ENCODE data around the gene TRIP13. TPM values are rescaled to one million over a fixed set of nuclear protein-coding genes. Genes with fewer than 3 reads are reported as not detected.

The TRIP13 gene
- total RNA-seq, 1 donor = 4.0 TPM

- H3K4me1 ChIP-seq (ENCODE audit: insufficient read depth, low read length) = peaks cover 29% of the 10 kb centered on the region
Observed at GRCh38 chr5:953535-954449, 61.1 kb downstream of the TRIP13 start.

GRCh38 chr5:955886-956761 lies 63.4 kb downstream of the TRIP13 start:
- Histone ChIP-seq H2AFZ (ENCODE audit: low read length) (no peak overlapping the region), H3K27ac (ENCODE audit: low read depth, low read length) (peak overlapping the region; percentile 66), H3K4me1 (ENCODE audit: insufficient read depth, low read length) (peaks cover 33% of the 10 kb centered on the region), H4K20me1 (ENCODE audit: insufficient read depth, low read length) (no peaks in the 10 kb centered on the region), H3K36me3 (ENCODE audit: insufficient read depth, low read length) (no peaks in the 10 kb centered on the region), H3K4me3 (ENCODE audit: insufficient read depth, low read length) (peak overlapping the region; percentile 50), H3K4me2 (ENCODE audit: insufficient read depth, low read length) (peak overlapping the region; percentile 83), H3K9me3 (ENCODE audit: low read depth, low read length) (peaks cover 5% of the 10 kb centered on the region), H3K79me2 (ENCODE audit: insufficient read depth, low read length) (no peaks in the 10 kb centered on the region), H3K27me3 (ENCODE audit: insufficient read depth, low read length) (peaks cover 47% of the 10 kb centered on the region)
- no peak for DNase-seq (ENCODE audit: insufficient read length, low spot score, missing footprints)
- TF ChIP-seq CTCF (IDR thresholded peaks at IDR 0.05; ENCODE audit: extremely low read depth, low read depth, low read length) = no peak

More at GRCh38 chr5:953535-954449, 61.1 kb downstream of the TRIP13 start:
- Histone ChIP-seq H3K27ac (ENCODE audit: low read depth, low read length) (no peak overlapping the region), H3K9me3 (ENCODE audit: low read depth, low read length) (peaks cover 12% of the 10 kb centered on the region), H4K20me1 (ENCODE audit: insufficient read depth, low read length) (no peaks in the 10 kb centered on the region), H3K4me2 (ENCODE audit: insufficient read depth, low read length) (no peak overlapping the region), H2AFZ (ENCODE audit: low read length) (no peak overlapping the region), H3K4me3 (ENCODE audit: insufficient read depth, low read length) (no peak overlapping the region), H3K27me3 (ENCODE audit: insufficient read depth, low read length) (peaks cover 66% of the 10 kb centered on the region), H3K79me2 (ENCODE audit: insufficient read depth, low read length) (no peaks in the 10 kb centered on the region), H3K36me3 (ENCODE audit: insufficient read depth, low read length) (no peaks in the 10 kb centered on the region)
- TF ChIP-seq CTCF (IDR thresholded peaks at IDR 0.05; ENCODE audit: extremely low read depth, low read depth, low read length) = no peak
- DNase-seq (ENCODE audit: insufficient read length, low spot score, missing footprints) = no peak

- peak; percentile 98 for DNase-seq (ENCODE audit: insufficient read length, low spot score, missing footprints)
- Histone ChIP-seq H3K4me2 (ENCODE audit: insufficient read depth, low read length) (peak overlapping the region; percentile 83), H3K4me1 (ENCODE audit: insufficient read depth, low read length) (peaks cover 33% of the 10 kb centered on the region), H3K4me3 (ENCODE audit: insufficient read depth, low read length) (peak overlapping the region; percentile 50), H3K79me2 (ENCODE audit: insufficient read depth, low read length) (no peaks in the 10 kb centered on the region), H3K27ac (ENCODE audit: low read depth, low read length) (peak overlapping the region; percentile 66), H2AFZ (ENCODE audit: low read length) (no peak overlapping the region), H4K20me1 (ENCODE audit: insufficient read depth, low read length) (no peaks in the 10 kb centered on the region), H3K27me3 (ENCODE audit: insufficient read depth, low read length) (peaks cover 42% of the 10 kb centered on the region), H3K9me3 (ENCODE audit: low read depth, low read length) (no peaks in the 10 kb centered on the region), H3K36me3 (ENCODE audit: insufficient read depth, low read length) (no peaks in the 10 kb centered on the region)
- TF ChIP-seq CTCF (IDR thresholded peaks at IDR 0.05; ENCODE audit: extremely low read depth, low read depth, low read length) = peak; percentile 66
Observed at GRCh38 chr5:956941-957747, 64.5 kb downstream of the TRIP13 start.

Measured in osteoblast (primary cell).